ENCODE measurements around the gene IRF7. TPM values are rescaled to one million over a fixed set of nuclear protein-coding genes. Genes with fewer than 3 reads are reported as not detected.

The IRF7 gene
- total and polyA plus RNA-seq, 2 of the 4 experiments (the other 2 are of a cell fraction): 1.6 to 4.5 TPM

- no TSS peak for BruUV-seq (replicated peaks)
Observed at GRCh38 chr11:623999-624704, 8.4 kb upstream of the IRF7 start.

More at GRCh38 chr11:623999-624704, 8.4 kb upstream of the IRF7 start:
- TF ChIP-seq USF2 (IDR thresholded peaks at IDR 0.05; ENCODE audit: low read depth, low read length) (no peak), SMC3 (IDR thresholded peaks at IDR 0.05; ENCODE audit: low read depth, low read length) (no peak), CHD1 (IDR thresholded peaks at IDR 0.05; ENCODE audit: low read depth, low read length) (no peak), ELK1 (IDR thresholded peaks at IDR 0.05; ENCODE audit: borderline replicate concordance, low read depth, low read length) (no peak), CEBPB (IDR thresholded peaks at IDR 0.05; ENCODE audit: low read depth, low read length) (no peak), MAFK (IDR thresholded peaks at IDR 0.05; ENCODE audit: low read depth, low read length) (no peak), FOS (IDR thresholded peaks at IDR 0.05; ENCODE audit: low read depth, low read length) (no peak)
- no peak for DNase-seq
- peaks cover 8% of the 10 kb centered on the region; the same call in 1 of the 2 replicates for H3K9me1 ChIP-seq (ENCODE audit: insufficient read depth, low read length)
- H3K23ac ChIP-seq (ENCODE audit: low read depth, low read length): no peak overlapping the region
- no peak overlapping the region for H2AFZ ChIP-seq (replicated peaks; ENCODE audit: low read length, poor library complexity)
- intact Hi-C loops (cut with micrococcal nuclease) (no loop called here), in situ Hi-C loops (cut with MboI; ENCODE audit: low sequenced_read_pairs) (no loop called here), dilution Hi-C loops (cut with HindIII; ENCODE audit: low sequenced_read_pairs, unreplicated experiment) (no loop called here)
- no peak overlapping the region for H4K8ac ChIP-seq (ENCODE audit: low read depth in 2 of 2, low read length in 2 of 2)
- H3K4me2 ChIP-seq (ENCODE audit: low read depth, low read length): no peak overlapping the region
- H3K9ac ChIP-seq (ENCODE audit: low read depth, low read length): no peak overlapping the region
- no peak overlapping the region for H2BK15ac ChIP-seq (ENCODE audit: low read depth, low read length)
- H3K9me3 ChIP-seq (ENCODE audit: control insufficient read depth, insufficient read depth, low read length): no peaks in the 10 kb centered on the region
- peaks cover 2% of the 10 kb centered on the region; the same call in 1 of the 2 replicates for H3K27me3 ChIP-seq (ENCODE audit: control insufficient read depth, insufficient read depth, low read length)
- H2BK5ac ChIP-seq (ENCODE audit: low read depth, low read length, poor library complexity, severe bottlenecking): no peak overlapping the region
- ChIA-PET POLR2A (ENCODE audit: unreplicated experiment) (no interaction called here), CTCF (no interaction called here)
- H2AK5ac ChIP-seq (ENCODE audit: low read depth, low read length): no peak overlapping the region
- H4K20me1 ChIP-seq (ENCODE audit: insufficient read depth, low read length): peaks cover 6% of the 10 kb centered on the region
- H4K5ac ChIP-seq (ENCODE audit: low read depth, low read length): no peak overlapping the region
- H2BK20ac ChIP-seq (ENCODE audit: low read depth, low read length): no peak overlapping the region
- H3K56ac ChIP-seq (ENCODE audit: extremely low read depth, insufficient read depth, low read length): no peak overlapping the region
- H3K4ac ChIP-seq (ENCODE audit: low read depth, low read length): no peak overlapping the region
- WGBS, 2 experiments (ENCODE audit: extremely low coverage in 2 of 2, insufficient read length in 1 of 2): 78% methylated on average over 10 of the region's 25 CpGs; no CpG with 5 or more reads in 1 of the 2 experiments
- H3K4me3 ChIP-seq (ENCODE audit: insufficient read depth, low read depth, low read length): no peak overlapping the region
- no peak overlapping the region for H3K18ac ChIP-seq (ENCODE audit: low read depth, low read length)
- no peak overlapping the region for H2AK9ac ChIP-seq (replicated peaks; ENCODE audit: low read depth, low read length, poor library complexity)
- peaks cover 2% of the 10 kb centered on the region; the same call in 1 of the 2 replicates for H3K4me1 ChIP-seq (ENCODE audit: control insufficient read depth, insufficient read depth, low read length)
- no peak overlapping the region for H3K27ac ChIP-seq (ENCODE audit: insufficient read depth, low read length)
- H3K14ac ChIP-seq (replicated peaks; ENCODE audit: low read depth, low read length): no peak overlapping the region
- ATAC-seq (ENCODE audit: low read depth): peak; percentile 28; the same call in 1 of the 2 replicates
- H4K91ac ChIP-seq (ENCODE audit: insufficient read depth, low read depth, low read length): no peak overlapping the region
- H2BK120ac ChIP-seq (ENCODE audit: low read depth, low read length): no peak overlapping the region
- H3K36me3 ChIP-seq (ENCODE audit: control insufficient read depth, insufficient read depth, low read length): peaks cover 2% of the 10 kb centered on the region; the same call in 1 of the 2 replicates
- H3K79me1 ChIP-seq (ENCODE audit: low read depth in 1 of 2, low read length in 2 of 2): 0 out of 4 replicates have a peak, but pooled peaks cover 0 to 3% of the 10 kb centered on the region in 2 experiments
